GM19397 (cell line): Measurements from ENCODE around the gene CCDC85C.
A peak's percentile ranks its signal among the peaks of the same experiment; 100 is the strongest.

Experiments used
- ATAC-seq: cut with Tn5 transposase; IDR thresholded peaks from one replicate; pipeline ENCODE4 v1.9.1; 2021; ENCODE audit warnings: mild to moderate bottlenecking, moderate library complexity; ENCODE audit not compliant: unreplicated experiment

CCDC85C gene

GRCh38 chr14:99480917-99481744, 122.9 kb downstream of the CCDC85C start, which contains the start of gene CCNK:
CCNK (plus strand) TSS chr14:99481409; CDS start chr14:99492678, 11,269 bp downstream.
- peak; percentile 86 for ATAC-seq

DNA sequence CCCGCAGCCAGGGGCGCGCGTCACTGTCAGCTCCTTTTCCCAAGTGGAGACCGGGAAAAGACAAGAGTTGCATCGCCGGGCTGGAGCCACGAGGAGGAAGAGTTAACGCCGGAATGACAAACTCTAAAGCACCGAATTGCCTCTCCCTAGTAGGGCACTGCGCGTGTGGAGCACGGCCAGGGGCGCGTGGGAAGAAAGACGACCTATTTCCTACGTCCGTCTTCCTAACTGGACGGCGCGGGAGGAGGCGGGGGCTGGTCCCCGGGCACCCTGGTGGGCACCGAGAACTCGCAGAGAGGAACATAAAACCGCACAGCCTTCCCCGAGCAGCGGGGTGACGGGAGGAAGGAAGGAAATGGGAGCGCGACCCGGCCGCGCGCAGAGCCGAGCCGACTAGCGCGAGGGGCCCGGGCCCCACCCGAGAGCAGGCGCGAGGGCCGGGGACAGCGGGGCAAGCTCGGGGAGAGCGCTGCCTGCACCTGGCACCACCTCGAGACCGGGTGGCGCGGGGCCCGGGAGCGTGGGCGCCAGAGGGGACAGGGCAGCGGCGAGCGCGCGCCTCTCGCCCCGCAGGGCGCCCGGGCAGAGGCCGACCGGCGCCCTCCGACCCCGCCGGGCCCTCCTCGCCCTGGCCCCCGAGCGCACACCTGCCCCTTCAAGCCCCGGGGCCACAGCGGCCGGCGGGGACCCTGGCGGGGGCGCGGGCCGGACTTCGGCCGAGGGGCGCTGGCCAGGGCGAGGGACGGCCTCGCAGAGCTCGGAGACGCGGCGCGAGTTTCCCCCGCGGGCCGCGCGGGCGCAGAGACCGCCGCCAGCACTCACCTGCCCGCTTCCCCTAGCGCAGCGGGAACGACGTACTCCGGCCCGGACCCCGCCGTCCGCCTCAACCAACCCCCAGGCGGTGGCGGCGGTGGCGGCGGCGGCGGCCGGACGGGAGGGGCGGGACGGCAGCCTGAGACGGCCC, 123.8 kb downstream of the CCDC85C start, which contains the start of gene SETD3:
Gene SETD3 (minus strand): TSS at position 954 of the 964 bp plus-strand sequence. CDS start 15,054 bp downstream, outside the sequence.
- ATAC-seq = peak; percentile 8

GRCh38 chr14:99479160-99479905, 124.7 kb downstream of the CCDC85C start:
- ATAC-seq = no peak

- no peak for ATAC-seq
These were observed 125.9 kb downstream of the CCDC85C start for GRCh38 chr14:99478128-99478527.

GRCh38 chr14:99476864-99477263, 127.1 kb downstream of the CCDC85C start:
- ATAC-seq = no peak

DNA sequence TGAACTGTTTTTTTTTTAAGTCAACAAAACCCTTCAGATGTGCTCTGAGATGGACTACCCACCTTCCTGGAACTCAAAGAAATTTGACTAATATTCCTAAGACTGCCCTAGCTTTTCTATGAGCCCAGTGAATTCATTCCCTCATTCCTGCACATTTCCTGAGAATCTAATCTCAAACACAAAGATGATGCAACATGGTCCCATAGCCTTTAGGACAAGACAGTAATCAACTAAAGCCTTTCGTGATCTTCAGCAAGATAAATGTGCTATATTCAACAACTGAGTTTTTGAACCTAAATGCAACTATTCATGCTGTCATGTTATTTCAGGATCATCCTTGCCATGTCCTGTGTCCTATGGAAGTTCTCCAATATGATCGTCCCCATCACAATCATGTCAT, 128.3 kb downstream of the CCDC85C start:
- ATAC-seq = no peak

GRCh38 chr14:99475179-99475578, 128.8 kb downstream of the CCDC85C start:
- ATAC-seq = no peak

DNA sequence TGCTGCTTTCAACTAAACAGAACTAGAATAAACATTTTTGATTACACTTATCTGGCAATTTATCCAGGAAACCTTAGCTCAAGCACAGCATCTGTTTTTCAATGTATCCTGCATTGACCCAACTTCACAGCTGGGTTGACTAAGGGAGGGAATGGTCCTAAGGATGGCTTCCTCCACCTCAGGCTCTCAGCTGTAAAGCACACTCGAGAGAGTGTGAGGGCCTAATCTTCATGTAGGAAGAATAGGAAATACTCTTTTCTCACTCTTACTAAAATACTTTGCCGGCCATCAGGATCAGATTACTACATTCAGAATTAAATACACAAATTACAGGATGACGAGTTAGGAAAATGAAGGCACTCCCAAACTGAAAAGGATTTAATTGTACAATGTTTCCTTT, 130.5 kb downstream of the CCDC85C start:
- ATAC-seq = no peak

DNA sequence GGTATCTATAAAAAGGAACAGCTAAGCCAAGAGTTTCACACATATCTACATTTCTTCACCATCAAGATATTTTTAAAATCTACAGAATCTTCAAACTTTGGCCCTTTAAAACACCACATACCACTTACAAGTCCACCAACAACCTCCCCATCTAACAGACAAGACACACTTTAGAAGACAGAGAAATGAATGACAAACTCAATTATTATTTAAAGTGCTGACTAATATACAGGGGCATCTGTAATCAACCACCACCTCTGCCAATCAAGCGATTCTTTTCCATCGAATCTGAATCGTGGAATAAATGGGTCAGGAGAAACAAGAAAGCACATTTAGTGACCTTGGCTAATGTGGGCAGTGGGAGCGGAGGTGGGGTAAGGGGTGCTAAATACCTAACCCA, 131.1 kb downstream of the CCDC85C start:
- no peak for ATAC-seq

DNA sequence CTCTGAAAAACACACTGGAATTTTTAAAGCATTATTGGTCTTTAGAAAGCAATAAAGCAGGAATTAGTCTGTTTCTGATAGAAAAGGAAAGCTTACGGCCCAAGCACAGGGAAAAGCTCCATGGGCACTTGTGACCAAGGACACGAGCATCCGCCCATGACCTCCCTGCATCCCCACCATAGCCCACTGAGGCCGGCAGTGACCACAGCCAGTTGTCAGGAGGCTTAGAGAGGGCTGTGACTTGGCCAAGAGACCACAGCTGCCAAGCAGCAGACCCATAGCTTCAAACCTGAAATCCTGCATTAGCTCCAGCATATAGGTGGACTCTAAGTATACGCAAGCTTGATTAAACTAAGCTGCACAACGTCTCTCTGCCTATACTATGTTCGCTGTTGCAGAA, 132.3 kb downstream of the CCDC85C start:
- no peak for ATAC-seq

DNA sequence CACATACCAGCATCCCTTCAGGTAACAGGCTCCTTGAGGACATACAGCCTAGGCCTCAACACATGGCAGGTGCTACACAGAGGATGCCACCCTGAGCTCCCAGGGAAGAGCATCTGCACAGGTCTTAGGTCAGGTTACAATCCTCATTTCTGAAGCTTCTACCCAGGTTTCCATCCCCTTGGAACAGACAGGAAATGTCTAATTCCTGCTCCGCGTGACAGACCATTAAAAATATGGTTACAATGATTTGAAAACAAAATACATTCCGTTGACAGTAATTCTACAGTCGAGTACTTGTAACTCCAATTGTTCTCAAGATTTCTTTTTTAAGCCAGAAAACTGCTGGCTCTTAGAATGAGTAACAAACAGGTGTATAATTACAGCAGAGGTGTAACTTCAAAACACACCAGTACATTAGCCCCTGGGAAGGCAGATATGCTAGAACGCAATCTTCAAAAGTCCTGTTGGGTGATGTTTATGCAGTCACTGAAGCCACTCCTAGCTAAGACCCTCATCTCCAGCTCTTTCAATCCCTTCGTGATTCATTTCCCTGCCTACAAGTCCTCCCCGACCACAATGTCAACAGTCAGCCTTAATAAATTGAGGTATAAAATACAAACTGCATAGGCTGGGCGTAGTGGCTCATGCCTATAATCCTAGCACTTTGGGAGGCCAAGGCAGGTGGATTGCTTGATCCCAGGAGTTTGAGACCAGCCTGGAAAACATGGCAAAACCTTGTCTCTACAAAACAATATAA, 135.0 kb downstream of the CCDC85C start:
- ATAC-seq = no peak

DNA sequence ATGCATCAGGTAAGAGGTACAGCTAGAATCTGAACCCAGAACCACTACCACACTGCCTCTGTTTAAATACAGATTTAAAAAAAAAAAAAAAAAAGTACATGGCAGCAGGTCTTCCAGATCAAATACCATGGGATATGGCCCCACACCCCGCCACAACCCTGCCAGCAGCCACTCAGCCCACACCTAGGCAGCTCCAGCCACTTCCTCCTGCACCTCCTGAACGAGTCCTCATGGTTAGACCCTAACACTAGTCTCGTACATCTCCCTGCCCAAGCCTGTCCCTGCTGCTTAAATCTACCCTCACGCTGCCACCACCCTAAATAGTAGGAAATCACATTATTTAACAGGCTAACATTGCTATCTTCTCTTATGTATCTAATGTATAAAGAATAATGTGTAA, 135.9 kb downstream of the CCDC85C start:
- ATAC-seq = no peak

- no peak for ATAC-seq
These were observed 136.5 kb downstream of the CCDC85C start for GRCh38 chr14:99467336-99468078.

GRCh38 chr14:99466758-99467157, 137.2 kb downstream of the CCDC85C start:
- ATAC-seq = no peak

- no peak for ATAC-seq
These were observed 138.7 kb downstream of the CCDC85C start for GRCh38 chr14:99465288-99465687.

DNA sequence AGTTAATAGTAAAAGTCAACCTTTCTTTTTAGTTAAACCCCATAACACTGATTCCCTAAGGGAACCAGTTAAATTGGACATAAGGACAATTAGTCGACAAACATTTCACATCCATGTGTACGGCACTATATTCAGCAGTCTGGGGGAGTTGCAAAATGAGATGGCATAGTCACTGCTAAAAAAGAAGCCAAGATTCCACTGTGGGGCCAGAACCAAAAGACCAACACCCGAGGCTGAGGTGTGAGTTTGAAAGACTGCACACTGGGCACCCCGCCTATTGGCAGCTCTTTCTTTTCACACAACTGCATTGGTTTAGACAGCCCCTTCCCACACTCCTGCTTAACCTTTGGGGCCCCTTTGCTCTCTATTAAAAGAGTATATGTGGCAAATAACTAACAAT, 140.0 kb downstream of the CCDC85C start:
- no peak for ATAC-seq

GRCh38 chr14:99462210-99462609, 141.8 kb downstream of the CCDC85C start:
- ATAC-seq = no peak

DNA sequence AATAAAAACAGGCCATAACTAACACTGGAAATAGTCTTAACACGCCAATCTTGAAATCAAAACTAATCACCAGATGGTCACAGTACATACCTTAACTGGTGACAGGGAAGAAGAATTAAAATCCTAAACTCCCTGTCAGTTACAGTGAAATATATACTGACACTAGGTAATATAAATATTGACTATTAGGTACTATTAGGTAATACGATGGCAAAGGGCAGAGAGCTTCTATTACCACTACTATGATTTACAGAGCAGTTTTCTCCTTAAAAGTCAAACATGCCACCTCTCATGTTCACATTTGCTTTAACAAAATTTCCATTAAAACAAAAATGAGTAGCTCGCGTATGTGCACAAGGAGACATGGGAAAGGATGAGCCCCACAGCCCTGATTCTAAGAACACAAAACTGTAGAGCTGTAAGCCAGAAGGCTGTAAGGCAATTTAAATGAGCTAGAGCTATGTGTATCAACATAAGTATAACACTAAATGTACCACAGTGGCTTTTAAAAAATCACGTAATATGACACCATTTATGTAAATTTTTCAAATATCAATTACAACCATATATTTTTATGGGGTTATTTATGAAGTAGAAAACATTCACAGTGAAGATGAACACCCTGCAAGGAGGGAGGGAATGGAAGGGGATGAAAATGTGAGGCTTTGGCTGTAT, 142.5 kb downstream of the CCDC85C start:
- no peak for ATAC-seq

- ATAC-seq = no peak
These were observed 143.2 kb downstream of the CCDC85C start for GRCh38 chr14:99460793-99461192.
